Measurements from ENCODE around the gene ASB2.

ASB2 gene

GRCh38 chr14:93962701-93963601 is 13.4 kb downstream of the ASB2 start (continued):
- peak; percentile 47; the same call in 1 of the 2 replicates for TF ChIP-seq PATZ1 (tag by site-specific recombination; IDR thresholded peaks at IDR 0.05)
- TF ChIP-seq ZNF157 (tag by site-specific recombination; IDR thresholded peaks at IDR 0.05): no peak
- peak; percentile 26; the same call in 1 of the 2 replicates for TF ChIP-seq PRDM4 (tag by site-specific recombination; IDR thresholded peaks at IDR 0.05)
- TF ChIP-seq ZBTB21 (tag by site-specific recombination; IDR thresholded peaks at IDR 0.05): no peak
- TF ChIP-seq ZNF214 (tag by site-specific recombination; IDR thresholded peaks at IDR 0.05; ENCODE audit: borderline replicate concordance): no peak
- peak; percentile 45; the same call in 1 of the 2 replicates for TF ChIP-seq ZFHX2 (tag by site-specific recombination; conservative IDR thresholded peaks at IDR 0.05)
- no peak for TF ChIP-seq ZBTB26 (tag by site-specific recombination; optimal IDR thresholded peaks at IDR 0.05)
- TF ChIP-seq EGR2 (tag by site-specific recombination; IDR thresholded peaks at IDR 0.05; ENCODE audit: low read depth): 0 out of 2 replicates have a peak, but pooled peaks have one; percentile 15
- 0 out of 2 replicates have a peak, but pooled peaks have one; percentile 32 for TF ChIP-seq ZBTB17 (tag by site-specific recombination; IDR thresholded peaks at IDR 0.05)
- no peak for TF ChIP-seq ZNF354C (tag by site-specific recombination; IDR thresholded peaks at IDR 0.05; ENCODE audit: borderline replicate concordance, low read depth)
- peak; percentile 44; the same call in 1 of the 2 replicates for TF ChIP-seq ZEB2 (tag by site-specific recombination; IDR thresholded peaks at IDR 0.05)
- no peak for TF ChIP-seq ZNF239 (tag by site-specific recombination; IDR thresholded peaks at IDR 0.05)
- TF ChIP-seq KLF17 (tag by site-specific recombination; IDR thresholded peaks at IDR 0.05): peak; percentile 70; the same call in 1 of the 2 replicates
- 0 out of 2 replicates have a peak, but pooled peaks have one; percentile 37 for TF ChIP-seq ZNF391 (tag by site-specific recombination; IDR thresholded peaks at IDR 0.05; ENCODE audit: borderline replicate concordance, low read depth)
- TF ChIP-seq ZNF394 (tag by site-specific recombination; IDR thresholded peaks at IDR 0.05; ENCODE audit: borderline replicate concordance): peak; percentile 49; the same call in 1 of the 2 replicates
- no peak for TF ChIP-seq ZNF473 (tag by site-specific recombination; IDR thresholded peaks at IDR 0.05)
- TF ChIP-seq ZNF366 (tag by site-specific recombination; conservative IDR thresholded peaks at IDR 0.05): peak; percentile 78
- peak; percentile 51; the same call in 1 of the 2 replicates for TF ChIP-seq ZNF513 (tag by site-specific recombination; IDR thresholded peaks at IDR 0.05)
- no peak for TF ChIP-seq ZBTB8A (tag by site-specific recombination; IDR thresholded peaks at IDR 0.05)
- no peak for TF ChIP-seq ZSCAN16 (tag by site-specific recombination; IDR thresholded peaks at IDR 0.05)
- no peak for TF ChIP-seq KLF10 (tag by site-specific recombination; IDR thresholded peaks at IDR 0.05)
- TF ChIP-seq ZNF600 (tag by site-specific recombination; IDR thresholded peaks at IDR 0.05): peak; percentile 69
- no peak for TF ChIP-seq ZNF341 (tag by site-specific recombination; IDR thresholded peaks at IDR 0.05; ENCODE audit: low read depth)
- peak; percentile 64; the same call in 1 of the 2 replicates for TF ChIP-seq ZNF629 (tag by site-specific recombination; IDR thresholded peaks at IDR 0.05)
- peak; percentile 63; the same call in 1 of the 2 replicates for TF ChIP-seq WT1 (tag by site-specific recombination; IDR thresholded peaks at IDR 0.05)
- peak; percentile 91 for TF ChIP-seq FEZF1 (tag by site-specific recombination; IDR thresholded peaks at IDR 0.05)
- peak; percentile 46; the same call in 1 of the 2 replicates for TF ChIP-seq ZNF362 (tag by site-specific recombination; IDR thresholded peaks at IDR 0.05)
- no peak for TF ChIP-seq ZNF132 (tag by site-specific recombination; IDR thresholded peaks at IDR 0.05; ENCODE audit: borderline replicate concordance)
- TF ChIP-seq ZNF580 (tag by site-specific recombination; IDR thresholded peaks at IDR 0.05): 0 out of 2 replicates have a peak, but pooled peaks have one; percentile 37

Data from HEK293 (cell line).